COLO668 (cell line): ENCODE results near the gene ZNF783.
"Not testable (repeated sequence)": the region's sequence is repeated elsewhere in the genome, so short reads cannot be mapped to it uniquely, and the experiment has no call there.

ENCODE experiments used
- DNase-seq: peaks from one replicate; lab custom pipeline; 2025; ENCODE audit not compliant: unreplicated experiment; lab: John Stamatoyannopoulos, UW

ZNF783 gene

DNA sequence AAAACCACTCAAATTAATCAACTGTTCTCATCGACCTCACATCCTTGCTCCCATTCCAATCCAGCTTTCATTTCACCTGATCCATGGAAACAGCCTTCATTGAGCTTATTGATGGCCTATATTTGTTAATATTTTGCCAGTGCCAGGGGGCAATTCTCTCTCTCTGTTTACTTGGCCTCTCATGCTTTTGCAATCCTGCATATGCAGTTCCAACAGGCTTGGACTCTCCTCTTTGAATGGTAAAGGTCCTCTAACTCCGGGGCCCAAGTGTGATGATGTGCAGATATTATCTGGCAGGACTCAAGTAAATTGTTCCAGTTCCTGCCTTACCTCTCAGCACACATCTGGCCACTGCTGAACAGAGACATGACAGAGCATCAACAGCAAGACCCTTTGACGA lies 67.3 kb downstream of the ZNF783 start:
- no peak for DNase-seq

GRCh38 chr7:149329766-149330334 lies 67.9 kb downstream of the ZNF783 start:
- no peak for DNase-seq

GRCh38 chr7:149330914-149331567 lies 69.0 kb downstream of the ZNF783 start:
- no peak for DNase-seq

DNA sequence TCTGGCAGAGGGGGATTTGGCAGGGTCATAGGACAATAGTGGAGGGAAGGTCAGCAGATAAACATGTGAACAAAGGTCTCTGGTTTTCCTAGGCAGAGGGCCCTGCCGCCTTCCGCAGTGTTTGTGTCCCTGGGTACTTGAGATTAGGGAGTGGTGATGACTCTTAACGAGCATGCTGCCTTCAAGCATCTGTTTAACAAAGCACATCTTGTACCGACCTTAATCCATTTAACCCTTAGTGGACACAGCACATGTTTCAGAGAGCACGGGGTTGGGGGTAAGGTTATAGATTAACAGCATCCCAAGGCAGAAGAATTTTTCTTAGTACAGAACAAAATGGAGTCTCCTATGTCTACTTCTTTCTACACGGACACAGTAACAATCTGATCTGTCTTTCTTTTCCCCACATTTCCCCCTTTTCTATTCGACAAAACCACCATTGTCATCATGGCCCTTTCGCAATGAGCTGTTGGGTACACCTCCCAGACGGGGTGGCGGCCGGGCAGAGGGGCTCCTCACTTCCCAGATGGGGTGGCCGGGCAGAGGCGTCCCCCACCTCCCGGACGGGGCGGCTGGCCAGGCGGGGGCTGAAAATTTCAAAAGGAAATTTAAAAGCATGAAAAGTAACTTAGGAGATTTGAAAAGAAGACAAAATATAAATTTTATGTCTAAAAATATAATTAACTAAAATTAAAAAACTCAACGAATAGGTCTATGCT lies 70.8 kb downstream of the ZNF783 start:
- not testable (repeated sequence) for DNase-seq

DNA sequence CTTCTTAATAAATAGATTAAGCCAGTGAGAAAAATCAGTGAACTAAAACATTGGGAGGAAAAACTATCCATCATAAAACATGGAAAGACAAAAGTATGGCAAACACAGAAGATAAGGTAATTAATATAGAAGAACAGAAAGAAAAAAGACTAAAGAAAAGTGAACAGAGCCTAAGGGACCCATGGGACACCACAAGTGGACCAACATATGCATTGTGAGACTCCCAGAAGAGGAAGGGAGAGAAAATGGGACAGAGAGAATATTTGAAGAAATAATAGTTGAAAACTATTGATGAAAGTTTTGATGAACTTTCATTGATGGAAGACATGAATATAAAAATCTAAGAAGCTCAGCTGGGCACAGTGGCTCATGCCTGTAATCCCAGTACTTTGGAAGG lies 71.3 kb downstream of the ZNF783 start:
- no peak for DNase-seq

GRCh38 chr7:149334219-149334618 lies 72.2 kb downstream of the ZNF783 start:
- DNase-seq = no peak
